DOHH2 (cell line): ENCODE results near the gene BGN.

ENCODE experiments used
- H3F3A ChIP-seq: fragments of 200-600 bp; sonication (generic), shearing (Covaris generic); 2 replicates; pipeline ENCODE4 v1.6.0; 2016; ENCODE audit warnings: antibody characterized with exemption, mild to moderate bottlenecking; ENCODE audit not compliant: control insufficient read depth, insufficient read depth
- H3K27ac ChIP-seq: fragments of 200-600 bp; sonication (generic); 2 replicates; pipeline ENCODE4 v1.5.1; 2014; ENCODE audit warnings: low read depth, mild to moderate bottlenecking, low read length, moderate library complexity
- H3K27me3 ChIP-seq: fragments of 200-600 bp; sonication (generic); 2 replicates; pipeline ENCODE4 v1.6.1; 2014; ENCODE audit warnings: mild to moderate bottlenecking, low read length, mixed read lengths; ENCODE audit not compliant: control insufficient read depth
- H3K36me3 ChIP-seq: fragments of 200-600 bp; sonication (generic); 2 replicates; pipeline ENCODE4 v1.6.1; 2014; ENCODE audit warnings: mild to moderate bottlenecking, low read length, moderate library complexity, mixed read lengths; ENCODE audit not compliant: control insufficient read depth
- H3K4me1 ChIP-seq: fragments of 200-600 bp; sonication (generic); 2 replicates; pipeline ENCODE4 v1.6.1; 2014; ENCODE audit warnings: mild to moderate bottlenecking, low read length, mixed read lengths; ENCODE audit not compliant: control insufficient read depth
- H3K4me2 ChIP-seq: fragments of 200-600 bp; sonication (generic); 2 replicates; pipeline ENCODE4 v1.6.0; 2014; ENCODE audit warnings: mild to moderate bottlenecking, low read length, moderate library complexity
- H3K4me3 ChIP-seq: fragments of 200-600 bp; sonication (generic); 2 replicates; pipeline ENCODE4 v1.5.1; 2014; ENCODE audit warnings: mild to moderate bottlenecking, low read length, mixed read lengths
- H3K79me2 ChIP-seq: fragments of 200-600 bp; sonication (generic); 2 replicates; pipeline ENCODE4 v1.6.1; 2014; ENCODE audit warnings: mild to moderate bottlenecking, low read length, mixed read lengths; ENCODE audit not compliant: control insufficient read depth
- H3K9me2 ChIP-seq: fragments of 200-600 bp; sonication (generic); replicated peaks from 2 replicates; pipeline ENCODE4 v1.6.1; 2014; ENCODE audit warnings: mild to moderate bottlenecking, low read length, mixed read lengths; ENCODE audit not compliant: control insufficient read depth
- H3K9me3 ChIP-seq: fragments of 200-600 bp; sonication (generic); 2 replicates; pipeline ENCODE4 v1.6.1; 2014; ENCODE audit warnings: antibody characterized with exemption, low read length, mixed read lengths; ENCODE audit not compliant: control insufficient read depth, insufficient read depth
- H4K20me1 ChIP-seq: fragments of 200-600 bp; sonication (generic); 2 replicates; pipeline ENCODE4 v1.6.0; 2014; ENCODE audit warnings: low read depth, mild to moderate bottlenecking, antibody characterized with exemption, low read length, moderate library complexity; ENCODE audit not compliant: control insufficient read depth, insufficient read depth
- EZH2phosphoT487 ChIP-seq: fragments of 200-600 bp; sonication (generic); IDR thresholded peaks from 2 replicates; pipeline ENCODE4 v1.6.1; 2017; ENCODE audit warnings: borderline replicate concordance, mild to moderate bottlenecking, antibody characterized with exemption, low read length, moderate library complexity, mixed read lengths
- TF ChIP-seq, protein P1 (sequence below): fragments of 200-600 bp; sonication (generic); IDR thresholded peaks from one replicate; pipeline ENCODE4 v1.5.1; 2014; ENCODE audit warnings: antibody characterized with exemption, mild to moderate bottlenecking, low read depth, low read length; ENCODE audit not compliant: poor library complexity, severe bottlenecking

Gene BGN

DNA sequence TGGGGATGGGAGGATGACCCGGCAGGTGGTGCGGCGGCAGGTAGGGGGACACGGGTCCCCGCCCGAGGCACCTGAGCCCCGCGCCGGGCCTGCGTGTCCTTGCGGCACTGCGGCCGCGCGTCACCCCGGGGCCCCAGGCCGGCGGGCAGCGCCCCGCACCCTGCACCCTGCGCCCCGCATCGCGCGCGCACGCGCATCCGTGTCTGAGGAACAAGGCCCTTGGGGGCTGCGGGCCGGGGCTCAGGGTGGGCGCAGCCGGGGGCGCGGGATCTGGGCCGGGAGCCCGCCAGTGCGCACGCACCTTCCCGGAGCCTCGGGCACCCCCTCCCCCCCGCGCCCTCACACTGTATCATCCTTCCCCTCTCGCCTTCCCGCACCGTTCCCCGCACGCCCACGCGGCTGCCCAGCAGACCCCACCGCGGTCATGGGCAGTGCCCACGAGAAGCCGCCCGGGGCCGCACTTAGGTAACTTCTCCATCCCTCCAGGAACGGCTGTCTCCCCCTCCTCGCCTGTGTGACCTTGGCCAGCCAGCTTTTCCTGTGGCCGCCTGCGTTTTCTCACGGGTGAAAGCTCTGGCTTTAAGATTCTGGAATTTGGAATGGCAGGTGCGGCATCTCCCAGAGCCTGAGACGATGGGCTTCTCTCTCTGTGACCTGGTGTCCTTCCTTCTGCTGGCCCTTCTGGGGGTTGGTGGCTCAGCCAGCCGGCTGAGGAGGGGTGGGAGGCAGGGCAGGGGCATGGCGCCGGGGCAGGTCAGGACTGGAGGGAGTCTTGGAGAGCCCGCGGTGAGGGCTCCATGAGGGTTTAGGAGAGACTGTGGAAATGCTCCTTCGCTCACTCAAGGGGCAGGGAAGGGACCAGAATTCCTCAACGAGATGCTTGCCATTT lies 23.4 kb downstream of the BGN start:
- Histone ChIP-seq H4K20me1 (no peaks in the 10 kb centered on the region), H3K4me1 (no peaks in the 10 kb centered on the region), H3K79me2 (no peaks in the 10 kb centered on the region), H3K36me3 (no peaks in the 10 kb centered on the region), H3K27me3 (no peaks in the 10 kb centered on the region), H3F3A (no peaks in the 10 kb centered on the region), H3K9me3 (no peaks in the 10 kb centered on the region), H3K9me2 (no peaks in the 10 kb centered on the region), H3K4me2 (no peak overlapping the region), H3K4me3 (no peak overlapping the region), H3K27ac (no peak overlapping the region)
- TF ChIP-seq, protein P1, sequence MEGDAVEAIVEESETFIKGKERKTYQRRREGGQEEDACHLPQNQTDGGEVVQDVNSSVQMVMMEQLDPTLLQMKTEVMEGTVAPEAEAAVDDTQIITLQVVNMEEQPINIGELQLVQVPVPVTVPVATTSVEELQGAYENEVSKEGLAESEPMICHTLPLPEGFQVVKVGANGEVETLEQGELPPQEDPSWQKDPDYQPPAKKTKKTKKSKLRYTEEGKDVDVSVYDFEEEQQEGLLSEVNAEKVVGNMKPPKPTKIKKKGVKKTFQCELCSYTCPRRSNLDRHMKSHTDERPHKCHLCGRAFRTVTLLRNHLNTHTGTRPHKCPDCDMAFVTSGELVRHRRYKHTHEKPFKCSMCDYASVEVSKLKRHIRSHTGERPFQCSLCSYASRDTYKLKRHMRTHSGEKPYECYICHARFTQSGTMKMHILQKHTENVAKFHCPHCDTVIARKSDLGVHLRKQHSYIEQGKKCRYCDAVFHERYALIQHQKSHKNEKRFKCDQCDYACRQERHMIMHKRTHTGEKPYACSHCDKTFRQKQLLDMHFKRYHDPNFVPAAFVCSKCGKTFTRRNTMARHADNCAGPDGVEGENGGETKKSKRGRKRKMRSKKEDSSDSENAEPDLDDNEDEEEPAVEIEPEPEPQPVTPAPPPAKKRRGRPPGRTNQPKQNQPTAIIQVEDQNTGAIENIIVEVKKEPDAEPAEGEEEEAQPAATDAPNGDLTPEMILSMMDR = no peak
- TF ChIP-seq EZH2phosphoT487 = no peak

DNA sequence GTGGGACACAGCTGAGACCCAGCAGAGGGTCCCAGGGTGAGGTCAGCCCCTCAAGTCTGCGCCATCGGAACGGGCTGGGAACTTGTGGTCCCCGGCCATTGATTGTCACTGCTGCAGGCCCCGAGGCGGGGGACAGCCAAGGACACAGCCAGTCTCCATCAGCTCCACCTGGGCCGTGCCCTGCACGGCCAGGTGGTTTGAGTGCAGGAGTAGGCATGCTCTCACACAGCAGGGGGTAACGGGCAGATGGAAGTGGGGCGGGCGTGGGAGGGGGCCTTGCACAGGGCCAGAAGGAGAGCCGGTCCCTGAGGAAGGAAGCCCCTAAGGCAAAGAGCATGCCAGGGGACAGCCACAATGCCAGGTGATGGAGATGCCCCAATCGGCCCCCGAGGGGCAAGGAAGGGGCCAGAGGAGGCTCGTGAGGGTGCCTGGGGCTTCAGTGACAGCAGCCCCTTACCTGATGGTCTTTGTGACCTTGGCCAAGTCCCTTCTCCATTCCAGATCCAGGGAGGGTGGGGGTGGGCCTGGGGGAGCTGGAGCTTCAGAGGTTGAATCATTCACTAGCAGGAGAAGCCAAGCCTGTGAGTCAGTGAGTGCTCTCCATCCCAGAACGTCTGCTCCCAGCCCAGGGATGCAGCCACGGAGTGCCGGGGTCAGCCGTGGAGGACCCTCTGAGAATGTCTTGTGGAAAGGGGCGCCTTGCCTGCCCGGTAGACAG lies 24.9 kb downstream of the BGN start:
- Histone ChIP-seq H3K36me3 (no peaks in the 10 kb centered on the region), H3K27me3 (no peaks in the 10 kb centered on the region), H3K9me2 (no peaks in the 10 kb centered on the region), H4K20me1 (no peaks in the 10 kb centered on the region), H3K4me2 (no peak overlapping the region), H3K79me2 (no peaks in the 10 kb centered on the region), H3K27ac (no peak overlapping the region), H3K9me3 (no peaks in the 10 kb centered on the region), H3K4me3 (no peak overlapping the region), H3K4me1 (no peaks in the 10 kb centered on the region), H3F3A (no peaks in the 10 kb centered on the region)
- TF ChIP-seq, protein P1 = no peak
- no peak for TF ChIP-seq EZH2phosphoT487

DNA sequence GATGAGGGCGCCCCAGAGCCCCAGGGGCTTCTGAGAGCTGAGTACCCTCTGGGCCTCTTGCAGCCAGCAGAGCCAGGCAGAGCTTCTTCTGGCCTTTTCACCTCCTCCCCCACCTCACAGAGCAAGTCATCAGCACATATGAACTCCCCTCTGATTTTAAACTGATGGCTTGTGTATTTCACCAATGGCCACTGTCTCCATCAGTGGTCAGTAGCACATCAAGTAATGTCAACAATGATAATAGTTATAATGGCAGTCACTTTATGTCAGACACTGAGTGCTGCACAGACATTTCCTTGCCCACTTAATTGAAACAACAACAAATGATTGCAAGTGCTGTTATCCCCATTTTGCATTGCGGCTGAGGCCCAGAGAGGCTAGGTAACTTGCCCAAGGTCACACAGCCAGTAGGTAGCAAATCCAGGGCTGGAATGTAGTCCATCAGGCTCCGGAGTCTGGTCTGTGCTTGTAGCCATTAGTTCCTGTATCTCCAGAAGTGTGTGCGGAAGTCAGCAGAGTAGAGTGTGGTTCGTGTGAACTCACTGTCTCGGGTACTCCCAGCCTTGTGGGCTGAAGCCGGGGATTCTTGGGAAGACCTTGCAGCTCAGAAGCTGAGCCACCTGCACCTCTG lies 25.6 kb downstream of the BGN start:
- Histone ChIP-seq H3K27me3 (no peaks in the 10 kb centered on the region), H3K79me2 (no peaks in the 10 kb centered on the region), H3K9me3 (no peaks in the 10 kb centered on the region), H3K4me2 (no peak overlapping the region), H3K4me3 (no peak overlapping the region), H3K4me1 (no peaks in the 10 kb centered on the region), H3K9me2 (no peaks in the 10 kb centered on the region), H3K27ac (no peak overlapping the region), H3F3A (no peaks in the 10 kb centered on the region), H4K20me1 (no peaks in the 10 kb centered on the region), H3K36me3 (no peaks in the 10 kb centered on the region)
- TF ChIP-seq EZH2phosphoT487 = no peak
- TF ChIP-seq, protein P1 = no peak
